Measurements from ENCODE around the gene TTL.
A peak's percentile ranks its signal among the peaks of the same experiment; 100 is the strongest.

DNA sequence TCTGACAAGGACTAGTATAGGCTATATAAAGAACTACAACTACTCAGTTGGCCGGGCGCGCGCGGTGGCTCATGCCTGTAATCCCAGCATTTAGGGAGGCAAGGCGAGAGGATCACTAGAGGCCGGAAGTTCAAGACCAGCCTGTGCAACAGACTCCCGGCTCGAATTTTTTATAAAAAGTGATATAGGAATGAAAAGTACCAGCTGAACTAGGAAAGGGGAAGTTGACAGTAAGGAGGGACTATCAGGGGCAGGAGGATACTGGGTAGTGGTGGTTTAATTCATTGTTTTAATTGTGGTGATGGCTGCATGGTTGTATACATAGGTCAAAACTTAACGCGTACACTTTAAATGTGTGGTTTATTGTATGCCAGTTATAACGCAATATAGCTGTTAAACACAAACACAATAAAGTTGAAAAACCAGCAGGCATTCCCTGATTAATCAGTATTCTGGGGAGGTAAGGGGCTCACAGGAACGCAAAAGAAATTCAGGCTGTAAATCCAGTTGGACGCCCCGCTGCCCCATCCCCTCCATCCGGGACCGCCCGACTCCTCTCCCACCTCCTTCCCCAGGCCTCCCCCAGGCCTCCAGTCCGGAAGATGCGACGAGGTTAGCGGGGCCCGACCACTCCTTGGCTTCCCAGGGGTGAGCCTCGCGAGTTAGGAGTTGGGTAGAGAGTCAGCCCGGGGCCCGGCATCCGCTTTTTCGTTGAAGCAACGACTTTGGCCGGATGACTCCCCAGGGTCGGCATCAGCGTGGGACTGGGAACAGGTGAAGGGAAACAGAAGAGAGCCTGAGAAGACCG is 59.6 kb downstream of the TTL start:
- TF ChIP-seq, protein P1, sequence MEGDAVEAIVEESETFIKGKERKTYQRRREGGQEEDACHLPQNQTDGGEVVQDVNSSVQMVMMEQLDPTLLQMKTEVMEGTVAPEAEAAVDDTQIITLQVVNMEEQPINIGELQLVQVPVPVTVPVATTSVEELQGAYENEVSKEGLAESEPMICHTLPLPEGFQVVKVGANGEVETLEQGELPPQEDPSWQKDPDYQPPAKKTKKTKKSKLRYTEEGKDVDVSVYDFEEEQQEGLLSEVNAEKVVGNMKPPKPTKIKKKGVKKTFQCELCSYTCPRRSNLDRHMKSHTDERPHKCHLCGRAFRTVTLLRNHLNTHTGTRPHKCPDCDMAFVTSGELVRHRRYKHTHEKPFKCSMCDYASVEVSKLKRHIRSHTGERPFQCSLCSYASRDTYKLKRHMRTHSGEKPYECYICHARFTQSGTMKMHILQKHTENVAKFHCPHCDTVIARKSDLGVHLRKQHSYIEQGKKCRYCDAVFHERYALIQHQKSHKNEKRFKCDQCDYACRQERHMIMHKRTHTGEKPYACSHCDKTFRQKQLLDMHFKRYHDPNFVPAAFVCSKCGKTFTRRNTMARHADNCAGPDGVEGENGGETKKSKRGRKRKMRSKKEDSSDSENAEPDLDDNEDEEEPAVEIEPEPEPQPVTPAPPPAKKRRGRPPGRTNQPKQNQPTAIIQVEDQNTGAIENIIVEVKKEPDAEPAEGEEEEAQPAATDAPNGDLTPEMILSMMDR (IDR thresholded peaks at IDR 0.05): no peak
- peak in 2 of 4 donors; percentile 39 to 40 for TF ChIP-seq POLR2A (IDR thresholded peaks at IDR 0.05)

Data from esophagus squamous epithelium (tissue), 4 donors.